OCI-LY7 (cell line): ENCODE data around the gene ZMYND8. TPM values are rescaled to one million over a fixed set of nuclear protein-coding genes. Genes with fewer than 3 reads are reported as not detected.

Source experiments
- BruUV-seq: library from RNA; stranded (reverse); fragments of 400-500 nt; replicated peaks from 2 replicates; lab custom pipeline; 2021; lab: Mats Ljungman, UMichigan
- CTCF ChIA-PET: fragments of 300-600 bp; sonication (Branson Sonifier 250); formaldehyde crosslinking; loops from one replicate; lab custom pipeline; 2022; ENCODE audit warnings: antibody characterized with exemption; ENCODE audit not compliant: unreplicated experiment; lab: Charles Lee
- POLR2A ChIA-PET: fragments of 300-600 bp; sonication (Branson Sonifier 250); formaldehyde crosslinking; loops from one replicate; lab custom pipeline; 2022; ENCODE audit warnings: antibody characterized with exemption; lab: Charles Lee
- DNase-seq: peaks from one replicate; pipeline ENCODE4 v3.0.0-alpha.2; 2015; ENCODE audit warnings: low spot score
- H2AFZ ChIP-seq: fragments of 200-600 bp; sonication (generic), shearing (Covaris generic); 2 replicates; pipeline ENCODE4 v1.6.1; 2014; ENCODE audit warnings: mild to moderate bottlenecking, antibody characterized with exemption, low read length, moderate library complexity
- H3K27ac ChIP-seq: fragments of 200-600 bp; sonication (generic); 2 replicates; pipeline ENCODE4 v1.5.1; 2014; ENCODE audit warnings: mixed run types, low read depth, mild to moderate bottlenecking, moderate library complexity, low read length, inconsistent platforms; ENCODE audit not compliant: poor library complexity, severe bottlenecking
- H3K36me3 ChIP-seq: fragments of 200-600 bp; sonication (generic); 2 replicates; pipeline ENCODE4 v1.6.1; 2014; ENCODE audit warnings: mild to moderate bottlenecking, antibody characterized with exemption, low read length, moderate library complexity, mixed read lengths; ENCODE audit not compliant: insufficient read depth
- H3K4me1 ChIP-seq: fragments of 200-600 bp; sonication (generic); 2 replicates; pipeline ENCODE4 v1.5.1; 2014; ENCODE audit warnings: mild to moderate bottlenecking, low read length; ENCODE audit not compliant: insufficient read depth, poor library complexity, severe bottlenecking
- H3K4me2 ChIP-seq: fragments of 200-600 bp; sonication (generic); 2 replicates; pipeline ENCODE4 v1.6.1; 2014; ENCODE audit warnings: mild to moderate bottlenecking, low read length
- H3K4me3 ChIP-seq: fragments of 200-600 bp; sonication (generic); 2 replicates; pipeline ENCODE4 v1.5.1; 2014; ENCODE audit warnings: mild to moderate bottlenecking, low read depth, low read length; ENCODE audit not compliant: poor library complexity, severe bottlenecking
- H3K79me2 ChIP-seq: fragments of 200-600 bp; sonication (generic); 2 replicates; pipeline ENCODE4 v1.6.1; 2016; ENCODE audit warnings: low read depth, mild to moderate bottlenecking, low read length, moderate library complexity, mixed read lengths; ENCODE audit not compliant: insufficient read depth
- H3K9me2 ChIP-seq: fragments of 200-600 bp; sonication (generic); 2 replicates; pipeline ENCODE4 v1.6.1; 2016; ENCODE audit warnings: mild to moderate bottlenecking, low read length, mixed read lengths; ENCODE audit not compliant: insufficient read depth
- H3K9me3 ChIP-seq: fragments of 200-600 bp; sonication (generic); 2 replicates; pipeline ENCODE4 v1.6.1; 2014; ENCODE audit warnings: mild to moderate bottlenecking, mixed run types, low read length, mixed read lengths
- H4K20me1 ChIP-seq: fragments of 200-600 bp; sonication (generic); 2 replicates; pipeline ENCODE4 v1.6.1; 2014; ENCODE audit warnings: mild to moderate bottlenecking, antibody characterized with exemption, low read length, moderate library complexity, mixed read lengths; ENCODE audit not compliant: insufficient read depth
- CTCF ChIP-seq: fragments of 200-600 bp; sonication (generic); conservative IDR thresholded peaks from 2 replicates; pipeline ENCODE4 v1.5.1; 2014; ENCODE audit warnings: mild to moderate bottlenecking, antibody characterized with exemption, low read length, moderate library complexity, mixed read lengths
- EZH2phosphoT487 ChIP-seq: fragments of 200-600 bp; sonication (generic); IDR thresholded peaks from 2 replicates; pipeline ENCODE4 v1.6.1; 2018; ENCODE audit warnings: low read depth, borderline replicate concordance, mild to moderate bottlenecking, mixed run types, antibody characterized with exemption, low read length, moderate library complexity, mixed read lengths
- intact Hi-C: fragments of 100-400 bp; cut with micrococcal nuclease; formaldehyde crosslinking; loops from one replicate; pipeline ENCODE4 v1.10.0; 2022; ENCODE audit not compliant: unreplicated experiment
- total RNA-seq, 2 experiments: library from RNA; depleted of rRNA in 1 of 2; stranded (reverse); fragments of >200 nt in 1 of 2; shearing (Covaris generic) in 1 of 2; gene quantifications; 2 replicates each; pipeline ENCODE4 v1.2.3, GENCODE V29; 2014 to 2022

ZMYND8 gene
- total RNA-seq, 2 experiments from 2014 or later, result 30.4 to 69.1 TPM

- ChIA-PET CTCF (no interaction called here), POLR2A (no interaction called here)
- Histone ChIP-seq H3K9me2 (no peaks in the 10 kb centered on the region), H3K9me3 (no peaks in the 10 kb centered on the region), H4K20me1 (no peaks in the 10 kb centered on the region), H2AFZ (no peak overlapping the region), H3K79me2 (peaks cover 99% of the 10 kb centered on the region), H3K4me1 (peaks cover 20% of the 10 kb centered on the region), H3K4me2 (no peak overlapping the region), H3K27ac (no peak overlapping the region), H3K36me3 (peaks cover 65% of the 10 kb centered on the region), H3K4me3 (no peak overlapping the region)
- intact Hi-C loops, result no loop called here
- no TSS peak for BruUV-seq
- TF ChIP-seq EZH2phosphoT487, result no peak
- no peak for TF ChIP-seq CTCF
- DNase-seq, result no peak
Measured at GRCh38 chr20:47318586-47319516, 37.6 kb downstream of the ZMYND8 start.

- Histone ChIP-seq H2AFZ (no peak overlapping the region), H3K9me3 (no peaks in the 10 kb centered on the region), H3K4me1 (peaks cover 20% of the 10 kb centered on the region), H3K79me2 (peaks cover 97% of the 10 kb centered on the region), H3K4me2 (no peak overlapping the region), H3K9me2 (no peaks in the 10 kb centered on the region), H3K36me3 (peaks cover 59% of the 10 kb centered on the region), H4K20me1 (no peaks in the 10 kb centered on the region), H3K27ac (no peak overlapping the region), H3K4me3 (no peak overlapping the region)
- no peak for TF ChIP-seq EZH2phosphoT487
- no peak for TF ChIP-seq CTCF
- no peak for DNase-seq
- ChIA-PET POLR2A (interaction anchor here (0.6 to 1.2 kb wide), 3 partner anchors 9 to 25 kb away, joined by 3 to 4 read pairs (median 3); no protein-coding TSS in a partner anchor), CTCF (no interaction called here)
- intact Hi-C loops, result no loop called here
- BruUV-seq, result no TSS peak
Measured at GRCh38 chr20:47318027-47318585, 38.4 kb downstream of the ZMYND8 start.
